GM18511 (cell line): ENCODE measurements around the gene PRXL2B.

Experiments used
- ATAC-seq: cut with Tn5 transposase; IDR thresholded peaks from one replicate; pipeline ENCODE4 v1.9.1; 2021; ENCODE audit warnings: mild to moderate bottlenecking, moderate library complexity; ENCODE audit not compliant: unreplicated experiment

Gene PRXL2B

DNA sequence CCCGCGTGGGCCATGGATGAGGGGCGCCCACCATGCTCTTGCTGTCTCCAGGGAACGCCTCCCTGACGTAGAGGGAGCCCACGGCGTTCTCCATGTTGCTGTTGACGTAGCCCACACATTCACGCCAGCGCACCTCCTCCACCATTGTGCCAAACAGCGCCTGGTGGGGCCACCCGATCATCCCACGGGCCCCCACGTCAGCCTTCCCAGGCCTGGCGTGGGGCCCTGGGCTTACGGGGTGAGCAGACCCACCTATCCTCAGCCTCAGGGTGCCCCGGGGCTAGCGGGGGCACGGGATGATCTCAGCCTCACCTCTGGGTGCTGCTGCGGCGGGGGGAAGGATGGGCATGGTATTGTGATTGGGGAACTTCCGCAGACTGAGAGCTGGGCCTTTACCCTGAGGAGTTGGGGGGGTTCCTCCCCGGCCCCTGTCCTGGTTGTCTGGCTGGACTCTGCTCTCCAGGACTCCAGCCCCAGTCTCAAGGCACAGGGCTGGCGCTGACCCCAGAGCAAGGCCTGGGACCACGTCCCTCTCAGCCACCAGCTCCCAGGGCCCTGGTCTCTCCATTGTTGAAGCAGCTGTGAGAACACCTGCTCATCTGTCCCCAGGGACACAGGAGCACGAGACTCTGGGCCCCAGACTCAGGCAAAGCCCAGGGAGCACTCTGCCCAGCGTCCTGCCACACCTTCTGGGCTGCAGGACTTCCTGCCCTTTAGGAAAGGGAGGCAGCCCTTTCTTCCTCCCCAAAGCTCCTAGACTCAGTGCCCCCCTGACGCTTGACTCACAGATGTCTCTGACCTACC, 10.2 kb downstream of the PRXL2B start:
- ATAC-seq, result no peak

- no peak for ATAC-seq
These were observed 11.1 kb downstream of the PRXL2B start for GRCh38 chr1:2597441-2598328.

DNA sequence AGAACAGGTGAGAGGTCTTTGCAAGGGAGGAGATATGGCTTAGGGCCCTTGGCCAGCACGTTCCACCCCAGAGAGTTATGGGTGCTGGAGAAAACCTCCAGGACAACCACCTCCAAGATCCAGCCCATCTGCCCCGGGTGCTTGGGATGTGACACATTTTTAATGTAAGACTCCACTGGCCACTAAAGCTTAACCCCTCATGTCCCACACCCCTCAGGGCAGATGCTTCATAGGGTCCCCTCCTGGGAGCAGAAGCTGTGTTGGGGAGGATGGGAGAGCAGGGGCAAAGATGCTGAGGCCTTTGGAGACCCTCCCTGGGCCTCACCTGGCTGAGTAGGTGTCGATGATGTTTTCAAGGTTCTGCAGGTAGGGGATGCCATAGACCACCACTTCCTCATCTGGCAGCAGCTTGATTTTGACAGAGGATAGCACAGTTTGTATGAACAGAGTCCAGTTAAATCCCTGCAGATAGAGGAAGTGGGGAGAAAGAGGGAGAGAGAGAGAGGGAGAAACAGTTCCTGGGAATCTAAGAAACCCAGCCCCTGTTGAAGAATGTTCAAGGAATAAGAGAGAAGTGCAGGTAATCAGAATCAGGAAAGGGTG, 11.9 kb downstream of the PRXL2B start:
- ATAC-seq, result no peak

GRCh38 chr1:2601721-2602303, 15.2 kb downstream of the PRXL2B start:
- ATAC-seq, result no peak

DNA sequence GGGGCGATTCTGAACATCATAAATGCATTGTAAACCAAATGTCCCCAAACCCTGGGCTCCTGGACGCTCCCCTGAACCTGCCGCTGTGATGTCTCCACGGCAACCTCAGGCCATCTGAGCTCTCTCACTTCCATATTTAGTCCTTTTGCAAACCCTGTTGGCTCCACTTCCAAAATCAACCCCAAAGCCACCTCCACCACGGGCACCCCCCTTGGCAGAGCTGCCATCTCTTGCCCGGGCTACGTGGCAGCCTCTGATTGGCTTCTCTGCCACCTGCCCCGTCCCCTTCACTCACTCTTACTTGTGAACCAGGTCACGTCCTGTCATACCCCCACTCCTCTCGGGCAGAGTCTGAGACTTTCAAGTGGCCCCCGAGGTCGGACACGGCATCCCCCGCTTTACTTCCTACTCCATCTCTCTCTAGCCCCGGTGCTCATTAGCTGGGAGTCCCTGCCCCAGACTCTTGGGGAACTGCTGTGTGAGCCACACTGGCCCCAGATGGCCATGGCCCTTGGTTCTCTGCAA, 15.8 kb downstream of the PRXL2B start:
- ATAC-seq, result no peak

GRCh38 chr1:2602866-2603520, 16.4 kb downstream of the PRXL2B start:
- ATAC-seq, result no peak

- ATAC-seq, result no peak
These were observed 17.1 kb downstream of the PRXL2B start for GRCh38 chr1:2603521-2604155.

DNA sequence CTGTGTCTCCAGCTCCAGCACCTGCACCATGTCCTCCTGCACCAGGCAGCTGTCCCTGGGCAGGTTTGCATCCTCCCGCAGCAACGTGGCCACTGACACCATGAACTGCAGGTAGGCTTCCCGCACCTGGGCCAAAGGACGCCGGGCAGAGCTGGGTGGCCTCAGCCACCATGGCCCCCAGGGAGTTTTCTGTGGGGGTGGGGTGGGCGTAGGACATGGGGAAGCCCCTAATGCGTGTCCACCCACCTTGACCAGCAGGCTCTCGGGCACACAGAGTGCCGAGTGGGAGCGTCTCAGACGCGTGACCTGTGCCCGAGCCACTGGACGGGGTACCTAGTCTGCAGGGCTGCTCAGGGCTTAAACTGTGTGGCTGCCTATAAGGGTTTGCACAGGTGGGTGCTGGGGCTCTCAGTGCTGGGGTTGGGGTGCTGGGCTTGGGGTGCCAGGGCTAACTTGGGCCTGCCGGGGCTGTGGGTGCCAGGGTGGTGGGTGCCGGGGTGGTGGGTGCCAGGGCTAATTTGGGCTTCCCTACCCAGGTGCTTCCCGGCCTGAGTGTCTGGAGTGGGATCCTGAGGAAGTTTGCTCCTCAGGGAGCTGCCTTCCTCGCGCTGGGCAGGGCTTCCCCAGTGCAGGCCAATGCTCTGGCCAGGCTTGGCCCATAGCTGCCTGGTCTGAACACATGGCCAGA, 17.7 kb downstream of the PRXL2B start:
- no peak for ATAC-seq

DNA sequence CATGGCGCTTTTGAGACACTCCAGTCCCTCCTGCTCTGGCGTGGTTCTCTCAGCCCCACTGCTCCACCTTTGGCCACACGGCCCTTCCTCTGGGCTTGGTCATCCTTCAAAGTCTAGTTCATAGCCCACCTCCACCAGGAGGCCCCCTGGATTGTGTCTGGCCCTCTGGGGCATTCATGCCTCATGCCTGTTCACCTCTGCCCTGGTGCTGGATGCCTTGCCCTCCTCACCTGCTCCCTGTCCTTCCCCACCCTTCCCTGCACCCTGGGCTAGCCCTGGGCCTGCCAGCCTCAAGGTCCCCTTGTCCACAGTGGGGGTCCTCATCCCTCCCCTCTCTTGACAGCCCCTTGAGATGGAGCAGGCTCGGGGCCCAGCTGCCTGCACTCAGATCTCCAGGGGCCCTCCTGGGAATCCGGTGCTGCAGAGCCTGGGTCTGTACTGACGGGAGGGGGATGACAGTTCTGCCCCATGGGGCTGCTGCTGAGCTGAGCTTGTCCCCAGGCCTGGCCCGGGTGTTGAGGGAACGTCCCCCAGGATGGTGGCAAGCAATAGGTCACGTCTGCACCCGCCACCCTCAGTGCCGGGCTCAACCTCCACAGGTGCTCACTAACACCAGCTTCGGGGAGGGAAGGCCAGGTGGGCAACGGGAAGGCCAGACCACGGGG, 18.4 kb downstream of the PRXL2B start:
- no peak for ATAC-seq

DNA sequence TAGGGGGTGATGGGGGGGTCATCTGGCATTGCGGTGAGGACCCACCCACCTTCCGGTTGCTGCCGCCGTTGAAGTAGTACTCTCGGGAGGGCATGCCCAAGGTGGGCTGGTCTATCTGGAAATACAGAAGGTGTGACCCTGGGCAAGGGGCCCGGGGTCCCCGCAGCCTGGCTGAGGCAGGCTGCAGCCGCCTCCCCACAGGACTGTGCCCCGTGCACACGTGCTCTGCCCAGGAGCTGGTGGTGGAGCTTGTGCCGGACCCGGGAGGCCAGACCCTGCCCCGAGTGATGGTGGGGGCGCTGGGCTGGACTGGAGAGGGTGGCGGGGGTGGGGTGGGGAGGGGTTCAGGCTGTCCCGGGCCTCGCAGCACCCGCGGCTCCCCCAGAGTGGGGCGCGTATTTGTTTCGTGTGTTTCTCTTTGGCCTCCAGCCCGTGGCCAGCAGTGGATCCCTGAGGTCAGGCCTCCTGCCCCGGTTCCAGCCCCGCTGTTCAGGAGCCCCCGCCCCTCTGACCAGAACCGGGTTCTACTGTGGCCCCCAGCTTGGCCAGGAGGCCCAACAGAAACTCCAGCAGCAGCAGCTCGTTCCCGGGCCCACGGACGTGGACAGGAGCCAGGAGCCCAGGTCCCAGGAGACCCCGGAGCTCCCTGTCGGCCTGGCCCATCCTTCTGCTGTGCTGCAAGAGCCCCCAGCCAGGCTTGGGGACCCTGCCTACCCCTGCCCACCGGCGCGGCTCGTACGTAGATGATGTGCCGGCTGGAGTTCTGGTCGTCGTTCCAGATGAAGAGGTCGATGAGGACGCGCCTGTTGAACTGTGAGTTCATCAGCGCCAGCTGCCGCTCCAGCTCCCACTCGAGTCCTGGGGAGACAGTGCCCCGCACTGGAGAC, 19.2 kb downstream of the PRXL2B start:
- ATAC-seq, result no peak

DNA sequence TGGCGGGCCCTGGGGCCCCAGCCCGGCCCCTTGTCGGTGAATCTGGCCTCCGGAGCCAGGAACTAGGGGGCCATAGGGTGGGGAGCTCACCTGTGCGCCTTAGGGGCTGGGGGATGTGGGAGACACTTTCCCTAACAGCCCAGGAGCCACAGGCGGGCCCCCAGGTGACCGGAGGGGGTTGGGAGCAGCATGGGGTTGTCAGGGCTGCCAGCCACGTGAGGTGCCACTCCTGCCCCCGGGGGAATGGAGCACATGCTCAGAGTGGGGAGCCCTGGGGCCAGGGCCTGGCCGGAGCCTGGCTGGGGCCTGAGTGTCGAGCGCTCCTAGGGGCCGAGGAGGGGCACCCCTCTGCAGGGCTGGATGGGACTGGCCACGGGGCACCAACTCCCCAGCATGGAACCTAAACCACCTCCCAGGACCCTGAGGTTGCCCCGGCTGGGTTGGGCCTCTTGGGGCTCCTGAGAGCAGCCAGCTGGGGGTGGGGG, 19.9 kb downstream of the PRXL2B start:
- ATAC-seq, result no peak

- no peak for ATAC-seq
These were observed 20.5 kb downstream of the PRXL2B start for GRCh38 chr1:2606881-2607621.

DNA sequence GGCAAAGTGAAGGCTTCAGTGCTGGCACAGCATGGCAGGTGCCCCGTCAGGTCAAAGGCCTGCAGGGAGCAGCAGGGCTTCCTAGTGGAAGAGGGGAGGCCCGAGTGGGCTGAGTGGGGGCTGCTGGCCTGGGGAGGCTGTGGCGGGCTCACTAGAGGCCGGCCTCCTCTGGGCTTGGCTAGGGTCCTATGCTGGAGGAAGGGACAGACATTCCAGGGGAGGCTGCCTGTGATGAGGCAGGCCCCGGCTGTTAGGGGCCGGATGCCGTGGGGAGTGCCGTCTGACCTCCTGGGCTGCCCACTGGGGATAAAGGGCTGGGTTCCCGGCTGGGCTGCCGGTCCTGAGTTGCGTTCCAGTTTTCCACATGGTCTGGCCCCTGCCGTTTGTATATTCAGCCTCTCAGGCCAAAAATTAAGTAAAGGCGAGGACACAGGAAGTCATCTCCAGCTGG, 21.1 kb downstream of the PRXL2B start:
- ATAC-seq, result no peak

- no peak for ATAC-seq
These were observed 22.9 kb downstream of the PRXL2B start for GRCh38 chr1:2609319-2610035.

GRCh38 chr1:2610036-2610959, 23.7 kb downstream of the PRXL2B start:
- no peak for ATAC-seq
